Mesodermal cell (in vitro differentiated cells): ENCODE results near the gene G6PC2. TPM values are rescaled to one million over a fixed set of nuclear protein-coding genes. Genes with fewer than 3 reads are reported as not detected.
"Not testable (repeated sequence)": the region's sequence is repeated elsewhere in the genome, so short reads cannot be mapped to it uniquely, and the experiment has no call there.

Source experiments
- H3K27ac ChIP-seq: 2 replicates; pipeline ENCODE4 v1.7.0; 2013; ENCODE audit warnings: mild to moderate bottlenecking, low read depth, low read length, moderate library complexity; ENCODE audit not compliant: severe bottlenecking
- H3K36me3 ChIP-seq: 2 replicates; pipeline ENCODE4 v1.7.1; 2013; ENCODE audit warnings: mild to moderate bottlenecking, low read length, moderate library complexity; ENCODE audit not compliant: control insufficient read depth, insufficient read depth
- H3K4me1 ChIP-seq: one replicate; pipeline ENCODE4 v1.7.1; 2013; ENCODE audit warnings: mild to moderate bottlenecking, low read length; ENCODE audit not compliant: insufficient read depth, control insufficient read depth, poor library complexity, severe bottlenecking
- H3K4me3 ChIP-seq: 2 replicates; pipeline ENCODE4 v1.7.0; 2013; ENCODE audit warnings: low read length, control low read depth, mild to moderate bottlenecking; ENCODE audit not compliant: insufficient read depth, poor library complexity, severe bottlenecking; ENCODE audit errors: extremely low read depth
- H3K9me3 ChIP-seq: 2 replicates; pipeline ENCODE4 v1.7.1; 2013; ENCODE audit warnings: mild to moderate bottlenecking, low read length, moderate library complexity; ENCODE audit not compliant: control insufficient read depth
- WGBS, 2 experiments: methylation state at CpG; one replicate each; pipeline ENCODE4 v1.1.5; 2013; ENCODE audit warnings: missing lambda C conversion rate in 2 of 2; ENCODE audit not compliant: insufficient coverage in 2 of 2; 5-methylcytosine and 5-hydroxymethylcytosine counted together
- polyA plus RNA-seq, 2 experiments: library from polyadenylated mRNA; stranded (reverse); fragments of 50-300 nt; gene quantifications; one replicate each; pipeline ENCODE4 v1.2.3, GENCODE V29; 2013

The G6PC2 gene
- polyA plus RNA-seq (2013, experiment 1 of 2), result not detected
- polyA plus RNA-seq (2013, experiment 2 of 2), result not detected

DNA sequence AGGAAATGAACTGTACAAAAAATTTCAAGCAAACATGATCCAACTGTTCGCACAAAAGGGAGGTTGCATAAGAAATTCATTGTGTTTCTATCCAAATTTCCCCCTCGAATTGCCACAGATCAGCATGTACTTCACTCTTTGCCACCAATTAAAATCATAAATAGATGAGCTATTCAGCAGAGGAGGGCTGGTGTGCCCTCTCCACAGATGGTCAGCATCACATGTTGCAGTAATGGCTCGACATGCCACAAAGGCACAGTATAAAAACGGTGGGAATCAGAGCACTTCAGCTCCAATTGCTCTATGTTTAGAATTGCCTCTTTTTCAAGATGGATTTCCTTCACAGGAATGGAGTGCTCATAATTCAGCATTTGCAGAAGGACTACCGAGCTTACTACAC, at the start of gene G6PC2:
TSS of gene G6PC2 (plus strand) at position 289 of the 400 bp plus-strand sequence. CDS start at position 330, 41 bp downstream.
- Histone ChIP-seq H3K27ac (no peak within 1 kb of the TSS), H3K4me3 (no peak within 1 kb of the TSS), H3K4me1 (no peaks in the 10 kb centered on the region), H3K9me3 (no peaks in the 10 kb centered on the region), H3K36me3 (no peaks in the 10 kb centered on the region)
- WGBS, 2 experiments, result 82 to 89% methylated on average over 3 to 5 of the region's 5 CpGs

DNA sequence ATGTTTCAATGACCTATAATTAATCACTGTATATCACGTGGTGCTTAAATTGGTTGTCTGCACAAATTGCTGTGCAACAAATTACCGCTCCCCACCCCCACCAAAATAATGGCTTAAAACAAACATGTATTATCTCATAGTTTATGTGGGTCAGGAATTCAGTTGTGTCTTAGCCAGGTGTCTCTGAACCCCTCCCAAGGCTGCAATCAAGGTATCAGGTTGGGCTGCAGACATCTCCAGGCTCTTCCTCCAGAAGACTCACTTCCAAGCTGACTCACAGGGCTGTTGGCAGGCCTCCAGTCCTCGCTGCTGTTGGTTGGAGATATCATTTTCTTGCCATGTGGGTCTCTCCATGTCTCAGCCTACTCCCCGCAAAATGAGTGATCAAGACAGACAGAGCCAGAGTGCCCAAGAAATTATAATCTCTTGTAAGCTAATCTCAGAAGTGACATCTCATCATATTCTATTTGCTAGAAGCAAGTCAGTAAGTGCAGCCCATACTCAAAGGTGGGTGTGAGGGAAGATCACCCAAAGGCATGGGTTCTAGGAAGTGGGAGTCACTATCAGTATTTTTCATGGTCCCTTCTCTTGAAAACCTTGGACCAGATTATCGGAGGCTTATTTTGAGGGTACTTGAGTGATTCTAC, 49.3 kb upstream of the G6PC2 start:
- H3K9me3 ChIP-seq, result no peaks in the 10 kb centered on the region
- H3K4me3 ChIP-seq, result no peak overlapping the region
- no peaks in the 10 kb centered on the region for H3K4me1 ChIP-seq
- H3K36me3 ChIP-seq, result peaks cover 13% of the 10 kb centered on the region
- H3K27ac ChIP-seq, result no peak overlapping the region
- WGBS, 2 experiments, result 92 to 100% methylated on average over 1 to 2 of the region's 5 CpGs

- no peak overlapping the region for H3K27ac ChIP-seq
- 70 to 73% methylated on average over 2 to 3 of the region's 3 CpGs for WGBS, 2 experiments
Observed at GRCh38 chr2:168852481-168852880, 48.6 kb upstream of the G6PC2 start.

DNA sequence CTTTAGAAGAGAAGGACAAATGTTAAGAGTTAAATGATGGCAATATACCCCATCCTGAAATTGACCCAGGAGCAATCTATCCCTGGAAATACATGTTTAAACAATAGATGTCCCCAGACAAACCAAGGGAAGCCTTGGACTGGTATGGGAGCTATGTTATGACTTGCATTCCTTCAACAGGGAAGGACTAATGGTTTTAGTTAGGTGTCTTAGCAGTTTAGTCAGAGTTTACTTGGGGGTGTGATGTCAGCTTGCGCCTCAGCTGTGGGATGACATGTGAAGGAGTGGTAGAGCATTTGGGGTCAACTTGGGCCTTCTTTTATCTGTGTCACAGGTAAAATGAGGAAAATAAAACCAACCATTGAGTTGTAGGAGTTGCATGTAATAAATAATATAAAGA, 47.6 kb upstream of the G6PC2 start:
- Histone ChIP-seq H3K4me3 (no peak overlapping the region), H3K36me3 (peaks cover 18% of the 10 kb centered on the region), H3K4me1 (no peaks in the 10 kb centered on the region), H3K27ac (no peak overlapping the region), H3K9me3 (no peaks in the 10 kb centered on the region)
- 100% methylated on average over 1 of the region's 1 CpG for WGBS, 2 experiments

More at GRCh38 chr2:168852481-168852880, 48.6 kb upstream of the G6PC2 start:
- Histone ChIP-seq H3K36me3 (peaks cover 13% of the 10 kb centered on the region), H3K4me1 (no peaks in the 10 kb centered on the region), H3K4me3 (no peak overlapping the region), H3K9me3 (no peaks in the 10 kb centered on the region)

- no peaks in the 10 kb centered on the region for H3K4me1 ChIP-seq
- H3K4me3 ChIP-seq, result no peak overlapping the region
- 100% methylated on average over 3 to 5 of the region's 5 CpGs for WGBS, 2 experiments
- H3K36me3 ChIP-seq, result peaks cover 20% of the 10 kb centered on the region
- no peak overlapping the region for H3K27ac ChIP-seq
- no peaks in the 10 kb centered on the region for H3K9me3 ChIP-seq
Observed at GRCh38 chr2:168854651-168855050, 46.4 kb upstream of the G6PC2 start.

DNA sequence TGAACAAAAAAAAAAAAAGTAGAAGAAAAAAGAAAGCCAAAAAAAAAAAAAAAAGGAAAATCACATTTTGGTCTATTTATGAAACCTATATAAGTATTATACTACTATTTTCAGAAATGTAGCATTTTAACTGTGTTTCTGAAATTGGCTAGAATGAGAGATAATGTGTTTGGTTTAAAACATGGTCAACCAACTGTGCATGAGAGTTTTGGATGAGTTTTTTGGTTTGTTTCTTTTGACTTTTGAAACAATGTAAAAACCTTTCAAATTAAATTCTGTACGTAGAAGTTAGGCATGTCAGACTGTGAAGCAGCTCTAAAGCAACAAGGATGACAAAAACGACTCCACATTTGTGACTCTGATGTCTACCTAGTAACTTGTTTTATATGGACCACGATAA, 45.5 kb upstream of the G6PC2 start:
- Histone ChIP-seq H3K4me1 (no peaks in the 10 kb centered on the region), H3K9me3 (no peaks in the 10 kb centered on the region), H3K4me3 (no peak overlapping the region), H3K27ac (no peak overlapping the region), H3K36me3 (peaks cover 21% of the 10 kb centered on the region)
- 82 to 100% methylated on average over 1 to 2 of the region's 3 CpGs for WGBS, 2 experiments

DNA sequence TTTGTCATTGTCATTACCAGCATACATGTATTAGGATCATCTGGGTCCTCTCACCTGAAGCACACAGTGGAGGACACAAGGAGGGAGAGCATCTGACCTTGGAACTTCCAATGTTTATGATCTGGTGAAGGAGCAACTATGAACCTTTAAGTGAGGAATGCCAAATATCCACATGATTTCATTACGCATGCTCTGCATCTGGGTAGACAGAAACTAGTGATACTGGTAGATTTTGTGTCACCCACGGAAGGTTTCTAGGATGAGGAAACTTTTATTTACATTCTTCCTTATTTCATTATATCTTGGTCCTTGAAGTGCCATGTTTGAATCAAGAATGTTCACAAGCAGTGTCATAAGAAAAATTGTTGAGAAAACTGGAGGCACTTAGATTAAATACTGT, 42.9 kb upstream of the G6PC2 start:
- Histone ChIP-seq H3K4me3 (no peak overlapping the region), H3K4me1 (no peaks in the 10 kb centered on the region), H3K36me3 (peaks cover 30% of the 10 kb centered on the region), H3K27ac (no peak overlapping the region), H3K9me3 (no peaks in the 10 kb centered on the region)
- WGBS, 2 experiments, result 100% methylated on average over 1 of the region's 2 CpGs; no CpG with 5 or more reads in 1 of the 2 experiments

DNA sequence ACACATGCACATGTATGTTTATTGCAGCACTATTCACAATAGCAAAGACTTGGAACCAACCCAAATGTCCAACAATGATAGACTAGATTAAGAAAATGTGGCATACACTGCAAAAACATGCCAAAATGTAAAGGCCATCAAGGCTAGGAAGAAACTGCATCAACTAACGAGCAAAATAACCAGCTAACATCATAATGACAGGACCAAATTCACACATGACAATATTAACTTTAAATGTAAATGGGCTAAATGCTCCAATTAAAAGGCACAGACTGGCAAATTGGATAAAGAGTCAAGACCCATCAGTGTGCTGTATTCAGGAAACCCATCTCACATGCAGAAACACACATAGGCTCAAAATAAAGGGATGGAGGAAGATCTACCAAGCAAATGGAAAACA, 33.9 kb upstream of the G6PC2 start:
- peaks cover 36% of the 10 kb centered on the region for H3K36me3 ChIP-seq
- WGBS, 2 experiments, result no CpG with 5 or more reads among the region's 1 CpG
- H3K27ac ChIP-seq, H3K9me3 ChIP-seq, H3K4me1 ChIP-seq, H3K4me3 ChIP-seq: not testable (repeated sequence)

DNA sequence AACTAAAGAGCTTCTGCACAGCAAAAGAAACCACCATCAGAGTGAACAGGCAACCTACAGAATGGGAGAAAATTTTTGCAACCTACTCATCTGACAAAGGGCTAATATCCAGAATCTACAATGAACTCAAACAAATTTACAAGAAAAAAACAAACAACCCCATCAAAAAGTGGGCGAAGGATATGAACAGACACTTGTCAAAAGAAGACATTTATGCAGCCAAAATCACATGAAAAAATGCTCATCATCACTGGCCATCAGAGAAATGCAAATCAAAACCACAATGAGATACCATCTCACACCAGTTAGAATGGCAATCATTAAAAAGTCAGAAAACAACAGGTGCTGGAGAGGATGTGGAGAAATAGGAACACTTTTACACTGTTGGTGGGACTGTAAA, 30.7 kb upstream of the G6PC2 start:
- not testable (repeated sequence) for H3K27ac ChIP-seq, H3K9me3 ChIP-seq, H3K4me1 ChIP-seq, H3K4me3 ChIP-seq
- H3K36me3 ChIP-seq, result peaks cover 23% of the 10 kb centered on the region
- no CpG with 5 or more reads among the region's 1 CpG for WGBS, 2 experiments

GRCh38 chr2:168870824-168871223, 30.3 kb upstream of the G6PC2 start:
- not testable (repeated sequence) for H3K27ac ChIP-seq, H3K9me3 ChIP-seq, H3K4me1 ChIP-seq, H3K4me3 ChIP-seq
- H3K36me3 ChIP-seq, result peaks cover 23% of the 10 kb centered on the region
- WGBS, 2 experiments, result no CpG with 5 or more reads among the region's 4 CpGs

- no peak overlapping the region for H3K27ac ChIP-seq
- peaks cover 23% of the 10 kb centered on the region for H3K36me3 ChIP-seq
- 94 to 100% methylated on average over 4 of the region's 6 CpGs for WGBS, 2 experiments
- no peaks in the 10 kb centered on the region for H3K9me3 ChIP-seq
- H3K4me3 ChIP-seq, result no peak overlapping the region
- no peaks in the 10 kb centered on the region for H3K4me1 ChIP-seq
Observed at GRCh38 chr2:168874368-168875054, 26.6 kb upstream of the G6PC2 start.
